Measurements from ENCODE around the gene KRT36. TPM values are rescaled to one million over a fixed set of nuclear protein-coding genes. Genes with fewer than 3 reads are reported as not detected.

KRT36 gene
- total and polyA plus RNA-seq, 2 of the 8 experiments (the other 6 are each of a cell fraction or from before 2014, with no cell fraction given), result not detected

DNA sequence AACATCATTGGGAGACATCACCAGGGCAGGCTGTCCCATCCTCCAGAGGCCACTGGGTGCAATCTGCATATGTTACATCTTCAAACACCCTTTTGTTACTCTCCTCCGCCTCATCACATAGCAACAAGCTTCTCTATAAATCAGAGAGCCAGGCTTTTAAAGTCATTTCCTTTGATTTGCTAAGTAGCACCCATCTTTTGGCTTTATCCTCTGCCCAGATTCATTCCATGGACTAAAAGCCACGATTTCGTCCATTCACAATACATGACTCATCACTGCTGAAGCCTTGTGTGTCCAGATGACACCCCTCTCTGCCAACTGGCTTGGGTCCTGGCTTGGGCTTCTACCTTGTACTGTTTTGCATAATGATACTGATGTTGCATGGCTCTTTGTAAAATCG is 47.0 kb downstream of the KRT36 start:
- H2BK5ac ChIP-seq (ENCODE audit: low read depth, low read length), result no peak overlapping the region
- no peak overlapping the region for H2BK120ac ChIP-seq (replicated peaks; ENCODE audit: low read depth, low read length)
- no peak overlapping the region for H3K4me2 ChIP-seq (ENCODE audit: insufficient read depth in 1 of 2, low read depth in 2 of 2, low read length in 2 of 2)
- H2BK20ac ChIP-seq (ENCODE audit: low read length), result no peak overlapping the region
- no peaks in the 10 kb centered on the region for H3K79me1 ChIP-seq (ENCODE audit: low read depth, low read length)
- H4K5ac ChIP-seq (ENCODE audit: insufficient read length, low read depth, low read length), result no peak overlapping the region
- no peak overlapping the region for H3K27ac ChIP-seq (ENCODE audit: low read depth, low read length)
- no peaks in the 10 kb centered on the region; a peak in 1 of 7 replicates for H3K27me3 ChIP-seq (replicated peaks in 1 of 4; ENCODE audit: control insufficient read depth in 3 of 4, extremely low read depth in 1 of 4, insufficient read depth in 3 of 4, low read length in 3 of 4)
- no peak overlapping the region for H4K91ac ChIP-seq (replicated peaks; ENCODE audit: insufficient read length, low read length)
- no peak overlapping the region for H3K4me3 ChIP-seq (ENCODE audit: extremely low read depth in 1 of 4, insufficient read depth in 2 of 4, low read depth in 3 of 4, low read length in 4 of 4)
- H4K20me1 ChIP-seq (replicated peaks in 1 of 2; ENCODE audit: control insufficient read depth in 1 of 2, insufficient read depth in 2 of 2, low read length in 2 of 2), result no peaks in the 10 kb centered on the region
- no peak overlapping the region for H2BK12ac ChIP-seq (ENCODE audit: low read depth, low read length)
- no peak overlapping the region for H2BK15ac ChIP-seq (ENCODE audit: low read length)
- no peak overlapping the region for H3K9ac ChIP-seq (replicated peaks in 1 of 4; ENCODE audit: extremely low read depth in 1 of 4, low read depth in 3 of 4, low read length in 3 of 4)
- no peak overlapping the region for H3K4ac ChIP-seq (replicated peaks; ENCODE audit: insufficient read length, low read depth, low read length)
- no peak overlapping the region for H3K56ac ChIP-seq (replicated peaks; ENCODE audit: insufficient read length, low read depth, low read length)
- no peaks in the 10 kb centered on the region for H3K36me3 ChIP-seq (ENCODE audit: control insufficient read depth in 2 of 4, insufficient read depth in 4 of 4, low read length in 3 of 4)
- no peak overlapping the region for H2AK5ac ChIP-seq (ENCODE audit: low read depth, low read length)
- no peak overlapping the region for H3K18ac ChIP-seq (ENCODE audit: extremely low read depth, low read length)
- H3K23me2 ChIP-seq (ENCODE audit: low read depth, low read length), result no peaks in the 10 kb centered on the region
- ChIA-PET CTCF (ENCODE audit: partially characterized antibody) (interaction anchor here (1.1 to 2.3 kb wide), 3 partner anchors 12 to 53 kb away, joined by 3 to 7 read pairs (median 4); no protein-coding TSS in a partner anchor), POLR2A (ENCODE audit: partially characterized antibody) (no interaction called here)
- FAIRE-seq (no peak), DNase-seq (ENCODE audit: low read depth in 1 of 2, low spot score in 2 of 2) (no peak)
- no peaks in the 10 kb centered on the region for H3K79me2 ChIP-seq (ENCODE audit: control insufficient read depth in 1 of 2, insufficient read depth in 2 of 2, low read length in 2 of 2)
- no peaks in the 10 kb centered on the region for H3K4me1 ChIP-seq (replicated peaks in 1 of 4; ENCODE audit: control insufficient read depth in 3 of 4, insufficient read depth in 4 of 4, low read length in 3 of 4)
- no peak overlapping the region for H3K14ac ChIP-seq (ENCODE audit: insufficient read length)
- no peak for TF ChIP-seq RFX5 (IDR thresholded peaks at IDR 0.05; ENCODE audit: borderline replicate concordance, low read depth, low read length)
- TF ChIP-seq RNF2 (IDR thresholded peaks at IDR 0.05; ENCODE audit: borderline replicate concordance, low read depth, low read length, missing control alignments, poor library complexity, severe bottlenecking), result no peak
- 90% methylated on average over 4 of the region's 4 CpGs; no CpG with 5 or more reads in 1 of the 2 experiments for WGBS, 2 experiments (ENCODE audit: extremely low coverage in 1 of 2, insufficient coverage in 1 of 2, insufficient read length in 1 of 2, insufficient replicate concordance in 2 of 2, low coverage in 1 of 2, low lambda C conversion rate in 2 of 2, missing lambda C conversion rate in 1 of 2)
- H4K8ac ChIP-seq (ENCODE audit: extremely low read depth, insufficient read depth, low read length), result no peak overlapping the region
- no peak overlapping the region for H2AFZ ChIP-seq (ENCODE audit: low read length)
- H3K23ac ChIP-seq (ENCODE audit: insufficient read length), result no peak overlapping the region
- no peaks in the 10 kb centered on the region; a peak in 1 of 4 replicates for H3K9me3 ChIP-seq (ENCODE audit: insufficient read depth in 2 of 2, low read depth in 1 of 2, low read length in 1 of 2)
